Spleen (tissue), 7 donors: ENCODE data around the gene NUSAP1.
A peak's percentile ranks its signal among the peaks of the same experiment; 100 is the strongest.

Experiments used
- POLR2A ChIP-seq, 3 donors: fragments of 450-650 bp; IDR thresholded peaks; one replicate each; pipeline ENCODE4 v1.5.1; 2017; ENCODE audit warnings: antibody characterized with exemption in 3 of 3, mild to moderate bottlenecking in 1 of 3
- POLR2AphosphoS5 ChIP-seq, 3 donors: sonication (generic); formaldehyde crosslinking; IDR thresholded peaks; one replicate each; pipeline ENCODE4 v1.5.1; 2017; ENCODE audit warnings: antibody characterized with exemption in 3 of 3
- TF ChIP-seq, protein P1 (sequence below), 11 experiments: fragments of 200-600 bp in 7 of 11; fragments of 450-650 bp in 4 of 11; sonication (generic) in 4 of 11; IDR thresholded peaks in 8 of 11; conservative IDR thresholded peaks in 3 of 11; 1 replicate in 7 of 11; 2 replicates in 4 of 11; pipeline versions ENCODE4 v1.4.0 to v1.8.0; 2016 to 2021; ENCODE audit warnings: antibody characterized with exemption in 11 of 11, inconsistent platforms in 4 of 11, mild to moderate bottlenecking in 1 of 11
- donor health status: DM: no; HTN: no; CAD: no; lungs with moderate emphysema.
- donor health status: DM: no; HTN: no; CAD: no.
- donor health status: DM: no; HTN: no; CAD: no.

DNA sequence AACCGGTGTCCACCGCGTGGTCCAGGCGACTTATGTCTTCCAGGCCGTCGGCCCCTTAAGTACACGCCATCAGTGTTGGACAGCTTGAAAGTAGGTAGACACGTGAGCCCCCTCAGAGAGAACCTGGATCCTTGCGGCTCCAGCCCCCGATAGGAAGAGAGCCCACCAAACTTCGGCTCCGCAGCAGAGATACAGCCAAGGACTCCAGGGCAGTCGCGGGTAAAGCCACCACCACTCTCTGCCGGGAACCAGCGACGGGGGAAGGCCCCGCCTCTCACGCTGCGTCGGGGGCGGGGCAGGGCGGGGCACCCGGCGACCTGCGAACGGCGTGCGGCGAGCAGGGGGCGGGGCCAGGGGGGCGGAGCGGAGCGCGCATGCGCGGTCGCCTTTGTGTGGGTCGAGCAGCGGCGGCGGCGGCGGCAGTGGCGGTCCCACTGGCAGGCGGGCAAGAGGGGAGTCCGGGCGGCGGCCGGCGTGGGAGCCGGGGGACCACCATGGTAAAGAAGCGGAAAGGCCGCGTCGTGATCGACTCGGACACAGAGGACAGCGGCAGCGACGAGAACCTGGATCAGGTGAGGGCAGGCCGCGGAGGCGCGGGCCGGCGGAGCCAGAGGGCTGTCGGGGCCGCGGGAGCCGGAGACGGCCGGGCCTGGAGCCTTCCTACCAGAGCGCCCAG, 84.2 kb downstream of the NUSAP1 start, which contains the start of gene RTF1:
- TF ChIP-seq, protein P1, sequence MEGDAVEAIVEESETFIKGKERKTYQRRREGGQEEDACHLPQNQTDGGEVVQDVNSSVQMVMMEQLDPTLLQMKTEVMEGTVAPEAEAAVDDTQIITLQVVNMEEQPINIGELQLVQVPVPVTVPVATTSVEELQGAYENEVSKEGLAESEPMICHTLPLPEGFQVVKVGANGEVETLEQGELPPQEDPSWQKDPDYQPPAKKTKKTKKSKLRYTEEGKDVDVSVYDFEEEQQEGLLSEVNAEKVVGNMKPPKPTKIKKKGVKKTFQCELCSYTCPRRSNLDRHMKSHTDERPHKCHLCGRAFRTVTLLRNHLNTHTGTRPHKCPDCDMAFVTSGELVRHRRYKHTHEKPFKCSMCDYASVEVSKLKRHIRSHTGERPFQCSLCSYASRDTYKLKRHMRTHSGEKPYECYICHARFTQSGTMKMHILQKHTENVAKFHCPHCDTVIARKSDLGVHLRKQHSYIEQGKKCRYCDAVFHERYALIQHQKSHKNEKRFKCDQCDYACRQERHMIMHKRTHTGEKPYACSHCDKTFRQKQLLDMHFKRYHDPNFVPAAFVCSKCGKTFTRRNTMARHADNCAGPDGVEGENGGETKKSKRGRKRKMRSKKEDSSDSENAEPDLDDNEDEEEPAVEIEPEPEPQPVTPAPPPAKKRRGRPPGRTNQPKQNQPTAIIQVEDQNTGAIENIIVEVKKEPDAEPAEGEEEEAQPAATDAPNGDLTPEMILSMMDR (IDR thresholded peaks at IDR 0.05 in 8 of 11, conservative IDR thresholded peaks at IDR 0.05 in 3 of 11): peak in 1 of 11 experiments; percentile 23
- TF ChIP-seq POLR2AphosphoS5 (IDR thresholded peaks at IDR 0.05) (peak; percentile 91 to 94 (median 94)), POLR2A (IDR thresholded peaks at IDR 0.05) (peak in 1 of 3 donors; percentile 70)
